ENCODE measurements around the gene BANP.

DNA sequence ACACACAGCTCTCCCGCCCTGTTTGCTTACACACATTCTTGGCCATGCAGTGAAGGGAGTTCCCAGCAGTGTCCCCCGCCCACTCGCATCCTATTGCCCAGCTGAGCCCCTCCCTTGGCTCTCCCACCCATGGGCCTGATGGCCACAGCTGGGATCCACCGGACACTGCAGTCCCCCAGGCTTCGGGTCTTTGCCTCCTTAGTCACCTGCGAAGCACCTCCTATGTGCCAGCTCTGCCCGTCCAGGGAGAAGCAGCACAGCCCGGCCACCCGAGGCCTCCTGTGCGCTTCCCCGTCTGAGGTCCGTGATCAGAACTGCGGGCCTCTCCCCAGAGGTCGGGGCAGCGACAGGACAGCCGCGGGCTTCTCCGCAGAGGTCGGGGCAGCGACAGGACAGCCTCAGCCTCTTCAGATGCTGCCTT, 136.9 kb downstream of the BANP start:
- TF ChIP-seq, protein P1, sequence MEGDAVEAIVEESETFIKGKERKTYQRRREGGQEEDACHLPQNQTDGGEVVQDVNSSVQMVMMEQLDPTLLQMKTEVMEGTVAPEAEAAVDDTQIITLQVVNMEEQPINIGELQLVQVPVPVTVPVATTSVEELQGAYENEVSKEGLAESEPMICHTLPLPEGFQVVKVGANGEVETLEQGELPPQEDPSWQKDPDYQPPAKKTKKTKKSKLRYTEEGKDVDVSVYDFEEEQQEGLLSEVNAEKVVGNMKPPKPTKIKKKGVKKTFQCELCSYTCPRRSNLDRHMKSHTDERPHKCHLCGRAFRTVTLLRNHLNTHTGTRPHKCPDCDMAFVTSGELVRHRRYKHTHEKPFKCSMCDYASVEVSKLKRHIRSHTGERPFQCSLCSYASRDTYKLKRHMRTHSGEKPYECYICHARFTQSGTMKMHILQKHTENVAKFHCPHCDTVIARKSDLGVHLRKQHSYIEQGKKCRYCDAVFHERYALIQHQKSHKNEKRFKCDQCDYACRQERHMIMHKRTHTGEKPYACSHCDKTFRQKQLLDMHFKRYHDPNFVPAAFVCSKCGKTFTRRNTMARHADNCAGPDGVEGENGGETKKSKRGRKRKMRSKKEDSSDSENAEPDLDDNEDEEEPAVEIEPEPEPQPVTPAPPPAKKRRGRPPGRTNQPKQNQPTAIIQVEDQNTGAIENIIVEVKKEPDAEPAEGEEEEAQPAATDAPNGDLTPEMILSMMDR (conservative IDR thresholded peaks at IDR 0.05 in 1 of 2, IDR thresholded peaks at IDR 0.05 in 1 of 2; ENCODE audit: low read depth in 1 of 2, low read length in 2 of 2) = no peak
- no peak for TF ChIP-seq EZH2 (IDR thresholded peaks at IDR 0.05; ENCODE audit: low read length, missing control alignments)

Data from fibroblast of lung (primary cell).